ENCODE data around the gene CSNK1G1. TPM values are rescaled to one million over a fixed set of nuclear protein-coding genes. Genes with fewer than 3 reads are reported as not detected.

The CSNK1G1 gene
- total and polyA plus RNA-seq, 2 of the 8 experiments (the other 6 are each of a cell fraction or from before 2014, with no cell fraction given) = 6.0 to 12.9 TPM

DNA sequence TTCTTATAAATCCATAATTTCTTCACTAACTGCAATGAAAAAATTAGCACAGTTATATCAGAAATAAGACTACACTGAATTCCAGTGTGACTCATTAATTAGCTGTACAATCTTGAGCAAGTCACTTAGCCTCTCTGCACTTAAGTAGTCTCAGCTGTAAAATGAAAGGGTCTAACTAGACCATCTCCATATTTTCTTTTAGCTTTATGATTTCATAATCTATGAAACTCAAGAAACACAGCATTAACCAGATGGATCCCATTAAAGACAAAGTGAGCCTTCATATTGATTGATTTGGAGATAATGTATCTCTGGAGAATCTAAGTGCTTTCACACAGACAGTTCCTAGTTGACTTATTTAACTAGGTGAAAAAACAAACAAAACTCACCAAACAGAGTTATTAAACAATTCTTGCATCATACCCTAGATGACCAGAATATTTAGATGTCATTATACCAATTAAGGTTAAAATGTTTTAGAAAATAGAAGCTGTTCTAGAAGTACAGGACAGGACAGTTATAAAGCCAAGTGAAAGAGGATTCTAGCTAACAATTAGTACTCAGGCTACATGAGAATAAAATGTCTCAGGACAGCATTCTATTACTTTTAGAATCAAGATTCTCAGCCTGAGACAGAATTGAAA, 11.2 kb downstream of the CSNK1G1 start:
- H3K79me1 ChIP-seq (ENCODE audit: low read depth, low read length) = no peaks in the 10 kb centered on the region
- POLR2A ChIA-PET (ENCODE audit: partially characterized antibody) = interaction anchor here (1.1 to 1.2 kb wide), 2 partner anchors 10 kb away, joined by 4 to 8 read pairs; no protein-coding TSS in a partner anchor
- H2BK12ac ChIP-seq (ENCODE audit: low read depth, low read length) = no peak overlapping the region
- no peak overlapping the region for H3K4me3 ChIP-seq (ENCODE audit: extremely low read depth in 1 of 4, insufficient read depth in 2 of 4, low read depth in 3 of 4, low read length in 4 of 4)
- no peak for FAIRE-seq
- no peak overlapping the region for H4K5ac ChIP-seq (ENCODE audit: insufficient read length, low read depth, low read length)
- DNase-seq (ENCODE audit: low read depth in 1 of 2, low spot score in 2 of 2) = no peak
- no peak overlapping the region for H3K56ac ChIP-seq (replicated peaks; ENCODE audit: insufficient read length, low read depth, low read length)
- peaks cover 0 to 36% of the 10 kb centered on the region in 2 experiments; a peak in 2 of 4 replicates for H3K79me2 ChIP-seq (ENCODE audit: control insufficient read depth in 1 of 2, insufficient read depth in 2 of 2, low read length in 2 of 2)
- no peak overlapping the region for H3K14ac ChIP-seq (ENCODE audit: insufficient read length)
- peaks cover 0 to 4% (median 0%) of the 10 kb centered on the region in 4 experiments; a peak in 2 of 7 replicates for H3K4me1 ChIP-seq (replicated peaks in 1 of 4; ENCODE audit: control insufficient read depth in 3 of 4, insufficient read depth in 4 of 4, low read length in 3 of 4)
- H2BK5ac ChIP-seq (ENCODE audit: low read depth, low read length) = no peak overlapping the region
- H3K27ac ChIP-seq (ENCODE audit: low read depth, low read length) = no peak overlapping the region
- H3K4ac ChIP-seq (replicated peaks; ENCODE audit: insufficient read length, low read depth, low read length) = no peak overlapping the region
- no peak overlapping the region for H2BK120ac ChIP-seq (replicated peaks; ENCODE audit: low read depth, low read length)
- no peak overlapping the region for H4K8ac ChIP-seq (ENCODE audit: extremely low read depth, insufficient read depth, low read length)
- H2BK20ac ChIP-seq (ENCODE audit: low read length) = no peak overlapping the region
- H3K27me3 ChIP-seq (replicated peaks in 1 of 4; ENCODE audit: control insufficient read depth in 3 of 4, extremely low read depth in 1 of 4, insufficient read depth in 3 of 4, low read length in 3 of 4) = no peaks in the 10 kb centered on the region
- H3K23ac ChIP-seq (ENCODE audit: insufficient read length) = no peak overlapping the region
- no peak overlapping the region for H3K18ac ChIP-seq (ENCODE audit: extremely low read depth, low read length)
- CTCF ChIA-PET (ENCODE audit: partially characterized antibody) = interaction anchor here (0.5 to 1.5 kb wide), 4 partner anchors 11 to 305 kb away, joined by 3 to 8 read pairs (median 4); no protein-coding TSS in a partner anchor
- H4K91ac ChIP-seq (replicated peaks; ENCODE audit: insufficient read length, low read length) = no peak overlapping the region
- no peak overlapping the region for H2BK15ac ChIP-seq (ENCODE audit: low read length)
- no peaks in the 10 kb centered on the region; a peak in 1 of 8 replicates for H3K36me3 ChIP-seq (ENCODE audit: control insufficient read depth in 2 of 4, insufficient read depth in 4 of 4, low read length in 3 of 4)
- no peak overlapping the region for H2AFZ ChIP-seq (ENCODE audit: low read length)
- H3K4me2 ChIP-seq (ENCODE audit: insufficient read depth in 1 of 2, low read depth in 2 of 2, low read length in 2 of 2) = no peak overlapping the region
- no peaks in the 10 kb centered on the region for H3K9me3 ChIP-seq (ENCODE audit: insufficient read depth in 2 of 2, low read depth in 1 of 2, low read length in 1 of 2)
- H3K23me2 ChIP-seq (ENCODE audit: low read depth, low read length) = no peaks in the 10 kb centered on the region
- no peak overlapping the region for H3K9ac ChIP-seq (replicated peaks in 1 of 4; ENCODE audit: extremely low read depth in 1 of 4, low read depth in 3 of 4, low read length in 3 of 4)
- H2AK5ac ChIP-seq (ENCODE audit: low read depth, low read length) = no peak overlapping the region
- H4K20me1 ChIP-seq (replicated peaks in 1 of 2; ENCODE audit: control insufficient read depth in 1 of 2, insufficient read depth in 2 of 2, low read length in 2 of 2) = peaks cover 0 to 1% of the 10 kb centered on the region in 2 experiments
- no peak for TF ChIP-seq RAD21 (IDR thresholded peaks at IDR 0.05 in 1 of 2, conservative IDR thresholded peaks at IDR 0.05 in 1 of 2; ENCODE audit: low read depth in 2 of 2, low read length in 2 of 2)
- no peak for TF ChIP-seq HDAC6 (IDR thresholded peaks at IDR 0.05; ENCODE audit: low read depth, low read length)
- no peak for TF ChIP-seq EP300 (IDR thresholded peaks at IDR 0.05; ENCODE audit: borderline replicate concordance in 1 of 2, low read depth in 2 of 2, low read length in 2 of 2)
- TF ChIP-seq RBBP5 (IDR thresholded peaks at IDR 0.05; ENCODE audit: borderline replicate concordance, low read depth, low read length) = no peak
- TF ChIP-seq EGR1 (IDR thresholded peaks at IDR 0.05; ENCODE audit: borderline replicate concordance, low read depth, low read length) = no peak
- no peak for TF ChIP-seq KDM5A (IDR thresholded peaks at IDR 0.05; ENCODE audit: low read length)
- TF ChIP-seq, protein P1, sequence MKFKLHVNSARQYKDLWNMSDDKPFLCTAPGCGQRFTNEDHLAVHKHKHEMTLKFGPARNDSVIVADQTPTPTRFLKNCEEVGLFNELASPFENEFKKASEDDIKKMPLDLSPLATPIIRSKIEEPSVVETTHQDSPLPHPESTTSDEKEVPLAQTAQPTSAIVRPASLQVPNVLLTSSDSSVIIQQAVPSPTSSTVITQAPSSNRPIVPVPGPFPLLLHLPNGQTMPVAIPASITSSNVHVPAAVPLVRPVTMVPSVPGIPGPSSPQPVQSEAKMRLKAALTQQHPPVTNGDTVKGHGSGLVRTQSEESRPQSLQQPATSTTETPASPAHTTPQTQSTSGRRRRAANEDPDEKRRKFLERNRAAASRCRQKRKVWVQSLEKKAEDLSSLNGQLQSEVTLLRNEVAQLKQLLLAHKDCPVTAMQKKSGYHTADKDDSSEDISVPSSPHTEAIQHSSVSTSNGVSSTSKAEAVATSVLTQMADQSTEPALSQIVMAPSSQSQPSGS (IDR thresholded peaks at IDR 0.05; ENCODE audit: low read length) = no peak
- no peak for TF ChIP-seq SIN3A (conservative IDR thresholded peaks at IDR 0.05 in 1 of 2, IDR thresholded peaks at IDR 0.05 in 1 of 2; ENCODE audit: low read depth in 1 of 2, low read length in 2 of 2)
- TF ChIP-seq SAP30 (IDR thresholded peaks at IDR 0.05; ENCODE audit: insufficient read depth, insufficient replicate concordance, low read length) = no peak
- TF ChIP-seq ZNF274 (IDR thresholded peaks at IDR 0.05; ENCODE audit: borderline replicate concordance, extremely low read depth, low read length) = no peak
